GM19467 (cell line): ENCODE results near the gene LBX1.

Experiments used
- ATAC-seq: cut with Tn5 transposase; IDR thresholded peaks from one replicate; pipeline ENCODE4 v1.9.1; 2021; ENCODE audit warnings: mild to moderate bottlenecking, moderate library complexity; ENCODE audit not compliant: unreplicated experiment

LBX1 gene, protein sequence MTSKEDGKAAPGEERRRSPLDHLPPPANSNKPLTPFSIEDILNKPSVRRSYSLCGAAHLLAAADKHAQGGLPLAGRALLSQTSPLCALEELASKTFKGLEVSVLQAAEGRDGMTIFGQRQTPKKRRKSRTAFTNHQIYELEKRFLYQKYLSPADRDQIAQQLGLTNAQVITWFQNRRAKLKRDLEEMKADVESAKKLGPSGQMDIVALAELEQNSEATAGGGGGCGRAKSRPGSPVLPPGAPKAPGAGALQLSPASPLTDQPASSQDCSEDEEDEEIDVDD

GRCh38 chr10:101229266-101230182 lies at the start of gene LBX1:
Gene LBX1, minus strand, starts transcription at chr10:101229463. Its CDS starts 648 bp downstream, at chr10:101228815.
- ATAC-seq, result no peak

- ATAC-seq, result no peak
Measured at GRCh38 chr10:101273741-101274140, 44.5 kb upstream of the LBX1 start.

GRCh38 chr10:101273330-101273729 lies 44.1 kb upstream of the LBX1 start:
- no peak for ATAC-seq

GRCh38 chr10:101272229-101272868 lies 43.1 kb upstream of the LBX1 start:
- no peak for ATAC-seq

GRCh38 chr10:101270763-101271162 lies 41.5 kb upstream of the LBX1 start:
- ATAC-seq, result no peak

DNA sequence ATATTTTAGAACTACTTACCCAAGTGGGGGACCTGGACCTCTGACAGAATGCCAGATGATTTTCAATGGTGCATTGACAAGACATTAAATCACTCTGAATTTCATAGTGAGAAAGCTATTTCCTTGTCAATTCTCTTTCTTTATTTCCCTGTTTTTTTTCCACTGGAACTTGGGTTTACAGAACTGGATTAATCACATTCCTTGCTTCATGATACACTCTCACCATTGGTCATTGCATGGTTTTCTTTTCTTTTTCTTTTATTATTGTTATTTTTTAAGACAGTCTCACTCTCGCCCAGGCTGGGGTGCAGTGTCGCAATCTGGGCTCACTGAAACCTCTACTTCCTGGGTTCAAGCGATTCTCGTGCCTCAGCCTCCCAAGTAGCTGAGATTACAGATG lies 38.5 kb upstream of the LBX1 start:
- no peak for ATAC-seq

- no peak for ATAC-seq
Measured at GRCh38 chr10:101267290-101267680, 38.0 kb upstream of the LBX1 start.

- ATAC-seq, result no peak
Measured at GRCh38 chr10:101266381-101267289, 37.4 kb upstream of the LBX1 start.

DNA sequence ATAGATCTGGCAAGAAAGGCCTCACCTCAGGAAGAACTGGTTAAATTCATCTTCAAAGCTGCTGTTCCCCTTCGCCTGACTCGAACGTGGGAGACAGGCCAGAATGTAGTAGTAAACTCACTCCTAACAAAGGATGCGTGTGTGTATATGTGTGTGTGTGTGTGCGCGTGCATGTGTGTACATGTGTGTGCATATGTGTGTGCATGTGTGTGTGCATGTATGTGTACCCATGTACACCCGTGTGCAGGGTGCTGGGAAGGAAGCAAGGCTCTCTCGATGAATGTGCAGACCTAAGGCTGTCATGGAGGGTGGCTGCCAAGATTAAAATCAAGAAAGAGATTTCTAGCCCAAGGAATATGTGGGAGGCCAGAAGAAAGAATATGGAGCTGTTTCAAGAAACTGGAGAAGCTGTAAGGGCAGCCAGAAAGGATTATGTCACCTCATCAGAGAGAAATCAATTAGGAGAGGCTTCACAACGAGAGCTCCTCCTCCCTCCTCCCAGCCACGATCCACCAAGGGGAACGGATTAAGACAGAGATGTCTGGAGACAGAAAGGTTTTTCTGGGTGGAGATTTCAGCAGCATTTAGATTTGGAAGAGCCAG lies 34.0 kb upstream of the LBX1 start:
- no peak for ATAC-seq

DNA sequence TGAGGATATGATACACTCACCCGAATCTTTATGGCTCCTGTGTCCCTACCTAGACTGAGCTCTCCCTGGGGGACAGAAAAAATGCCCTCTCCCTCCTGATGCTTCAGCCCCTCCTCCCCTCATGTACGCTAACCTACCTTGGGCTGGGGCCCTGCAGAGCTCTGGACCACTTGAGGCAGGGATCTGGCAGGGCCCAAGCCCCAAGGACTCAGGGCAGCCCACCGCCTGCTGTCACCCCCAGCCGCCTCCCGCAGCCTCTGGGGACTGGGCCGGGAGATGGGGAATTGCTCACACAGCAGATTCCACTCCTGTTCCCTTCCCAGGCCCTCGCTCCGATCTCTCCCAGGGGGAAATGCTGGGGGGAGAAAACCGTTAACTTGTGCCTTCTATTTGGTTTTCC lies 32.9 kb upstream of the LBX1 start:
- no peak for ATAC-seq

GRCh38 chr10:101261702-101262101 lies 32.4 kb upstream of the LBX1 start:
- ATAC-seq, result no peak

DNA sequence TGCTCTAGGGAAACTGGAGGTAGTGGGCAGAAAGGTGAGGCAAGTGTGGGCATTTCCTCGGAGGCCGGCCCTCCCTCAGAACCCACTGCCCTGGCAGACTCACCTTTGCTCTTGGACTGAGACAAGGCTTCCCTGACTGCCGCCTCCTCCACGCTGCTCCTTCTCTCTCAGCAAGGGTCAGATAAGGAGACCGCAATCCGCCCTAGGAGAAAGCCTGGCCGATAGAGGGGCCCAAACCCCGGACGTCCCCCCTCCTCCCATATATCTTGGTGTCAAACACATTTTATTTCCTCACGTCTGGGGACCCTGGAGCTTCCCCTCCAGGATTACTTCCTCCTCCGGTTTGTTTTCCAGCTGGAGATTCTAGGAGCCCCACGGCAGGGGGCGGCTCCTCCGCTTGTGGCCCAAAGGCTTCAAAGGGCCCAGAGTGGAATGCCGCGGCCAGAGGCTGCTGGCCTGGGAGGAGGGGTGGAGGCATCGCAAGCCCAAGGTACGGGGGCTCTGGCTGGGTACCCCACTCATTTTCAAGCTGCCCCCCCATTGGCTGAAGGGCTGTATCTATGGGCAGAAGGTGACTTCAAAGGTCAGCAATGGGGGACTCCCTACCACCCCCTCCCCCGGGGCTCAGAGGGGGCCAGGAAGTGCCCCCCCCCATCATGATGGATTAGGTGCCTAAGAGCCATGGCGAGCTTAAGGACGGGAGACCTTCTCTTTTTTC lies 31.7 kb upstream of the LBX1 start:
- ATAC-seq, result no peak

- ATAC-seq, result no peak
Measured at GRCh38 chr10:101258179-101258885, 29.1 kb upstream of the LBX1 start.

DNA sequence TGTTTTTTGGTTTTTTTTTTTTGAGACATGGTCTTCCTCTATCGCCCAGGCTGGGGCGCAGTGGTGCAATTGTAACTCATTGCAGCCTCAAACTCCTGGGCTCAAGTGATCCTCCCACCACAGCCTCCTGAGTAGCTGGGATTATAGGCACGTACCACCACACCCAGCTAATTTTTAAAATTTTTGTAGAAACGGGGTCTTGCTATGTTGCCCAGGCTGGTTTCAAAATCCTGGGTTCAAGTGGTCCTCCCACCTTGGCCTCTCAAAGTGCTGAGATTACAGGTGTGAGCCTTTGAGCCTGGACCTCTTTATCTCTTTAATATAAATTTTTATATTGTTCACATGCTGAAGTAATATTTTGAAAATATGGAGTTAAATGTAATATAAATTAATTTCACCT lies 28.2 kb upstream of the LBX1 start:
- no peak for ATAC-seq

- no peak for ATAC-seq
Measured at GRCh38 chr10:101257084-101257483, 27.8 kb upstream of the LBX1 start.

DNA sequence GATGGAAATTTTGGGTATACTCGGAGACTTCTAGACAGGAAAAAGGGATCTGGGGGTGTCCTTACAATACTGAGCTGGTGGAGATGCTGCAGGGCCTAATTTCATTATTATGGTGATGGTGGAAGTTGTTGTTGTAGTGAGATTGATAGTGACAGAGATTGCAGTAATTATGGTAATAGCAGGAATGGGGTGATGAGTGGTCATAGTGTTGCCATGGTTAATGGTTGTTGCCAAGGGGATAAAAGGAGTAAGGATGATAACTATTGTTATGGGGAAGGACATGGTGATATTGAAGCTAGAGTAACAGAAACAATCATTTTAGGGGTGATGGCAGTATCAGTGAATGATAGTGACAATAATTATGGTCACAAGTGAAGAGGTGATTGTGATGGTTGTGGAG lies 27.1 kb upstream of the LBX1 start:
- ATAC-seq, result no peak

DNA sequence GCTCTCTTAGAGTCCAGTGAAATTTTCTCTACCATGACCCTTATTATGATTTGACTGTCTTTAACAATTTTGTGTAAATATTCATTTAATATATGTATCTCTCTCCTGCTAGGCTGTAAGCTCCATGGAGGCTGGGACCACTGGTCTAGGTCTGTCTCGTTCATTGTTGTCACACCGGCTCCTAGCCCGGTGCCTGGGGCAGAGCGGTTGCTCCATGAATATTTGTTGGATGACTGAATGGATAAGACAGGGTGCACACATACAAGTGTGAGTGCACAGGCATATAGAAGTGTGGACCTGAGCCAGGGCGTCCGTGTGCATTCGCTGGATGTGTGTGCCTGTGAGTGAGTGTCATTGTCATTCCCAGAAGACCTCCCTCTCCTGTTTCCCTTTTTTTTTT lies 20.9 kb upstream of the LBX1 start:
- ATAC-seq, result no peak

GRCh38 chr10:101249171-101249581 lies 19.9 kb upstream of the LBX1 start:
- ATAC-seq, result no peak

- no peak for ATAC-seq
Measured at GRCh38 chr10:101246639-101247038, 17.4 kb upstream of the LBX1 start.
